PC-9 (cell line): ENCODE measurements around the gene LPO.

ENCODE experiments used
- EZH2 ChIP-seq: fragments of 200-600 bp; sonication (generic); IDR thresholded peaks from 2 replicates; pipeline ENCODE4 v1.8.0; 2017; ENCODE audit warnings: antibody characterized with exemption, low read depth
- TF ChIP-seq, protein P1 (sequence below): fragments of 200-600 bp; sonication (generic); conservative IDR thresholded peaks from 2 replicates; pipeline ENCODE4 v1.6.1; 2017; ENCODE audit warnings: mixed run types, antibody characterized with exemption, mild to moderate bottlenecking, moderate library complexity

DNA sequence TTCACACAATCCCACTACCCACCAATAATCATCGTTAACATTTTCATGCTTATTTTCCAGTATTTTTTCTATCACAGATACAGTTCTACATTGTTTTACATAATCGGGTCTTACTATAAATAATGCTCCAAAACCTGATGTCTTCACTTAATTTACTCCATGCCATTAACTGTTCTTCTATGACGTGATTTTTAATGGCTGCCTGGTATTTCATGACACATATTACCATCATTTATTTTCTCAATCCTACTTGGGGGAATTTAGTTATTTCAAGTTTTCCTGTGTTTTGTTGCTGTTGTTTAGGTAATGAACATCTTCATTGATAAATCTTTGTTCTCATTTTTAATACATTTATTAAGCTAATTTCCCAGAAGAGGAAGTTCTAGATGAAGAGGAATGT is 14.7 kb downstream of the LPO start:
- TF ChIP-seq, protein P1, sequence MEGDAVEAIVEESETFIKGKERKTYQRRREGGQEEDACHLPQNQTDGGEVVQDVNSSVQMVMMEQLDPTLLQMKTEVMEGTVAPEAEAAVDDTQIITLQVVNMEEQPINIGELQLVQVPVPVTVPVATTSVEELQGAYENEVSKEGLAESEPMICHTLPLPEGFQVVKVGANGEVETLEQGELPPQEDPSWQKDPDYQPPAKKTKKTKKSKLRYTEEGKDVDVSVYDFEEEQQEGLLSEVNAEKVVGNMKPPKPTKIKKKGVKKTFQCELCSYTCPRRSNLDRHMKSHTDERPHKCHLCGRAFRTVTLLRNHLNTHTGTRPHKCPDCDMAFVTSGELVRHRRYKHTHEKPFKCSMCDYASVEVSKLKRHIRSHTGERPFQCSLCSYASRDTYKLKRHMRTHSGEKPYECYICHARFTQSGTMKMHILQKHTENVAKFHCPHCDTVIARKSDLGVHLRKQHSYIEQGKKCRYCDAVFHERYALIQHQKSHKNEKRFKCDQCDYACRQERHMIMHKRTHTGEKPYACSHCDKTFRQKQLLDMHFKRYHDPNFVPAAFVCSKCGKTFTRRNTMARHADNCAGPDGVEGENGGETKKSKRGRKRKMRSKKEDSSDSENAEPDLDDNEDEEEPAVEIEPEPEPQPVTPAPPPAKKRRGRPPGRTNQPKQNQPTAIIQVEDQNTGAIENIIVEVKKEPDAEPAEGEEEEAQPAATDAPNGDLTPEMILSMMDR, result no peak
- no peak for TF ChIP-seq EZH2
